Mesothelial cell of epicardium (in vitro differentiated cells): Measurements from ENCODE around the gene ENDOV. TPM values are rescaled to one million over a fixed set of nuclear protein-coding genes. Genes with fewer than 3 reads are reported as not detected.

ENCODE experiments used
- DNase-seq, 2 experiments: peaks; one replicate each; pipeline ENCODE4 v3.0.0; 2021; ENCODE audit warnings: low spot score in 2 of 2; ENCODE audit not compliant: unreplicated experiment in 2 of 2
- H3K27ac Mint-ChIP-seq: 2 replicates; pipeline ENCODE4 v1.8.0; 2021; ENCODE audit warnings: mixed read lengths
- H3K27me3 Mint-ChIP-seq: 2 replicates; pipeline ENCODE4 v1.8.0; 2021; ENCODE audit warnings: low read depth, mixed read lengths
- H3K36me3 Mint-ChIP-seq: 2 replicates; pipeline ENCODE4 v1.8.0; 2021; ENCODE audit warnings: mixed read lengths
- H3K4me1 Mint-ChIP-seq: 2 replicates; pipeline ENCODE4 v1.8.0; 2021; ENCODE audit warnings: mixed read lengths
- H3K4me3 Mint-ChIP-seq: 2 replicates; pipeline ENCODE4 v1.8.0; 2021; ENCODE audit warnings: mild to moderate bottlenecking, moderate library complexity, mixed read lengths
- H3K9me3 Mint-ChIP-seq: 2 replicates; pipeline ENCODE4 v1.8.0; 2021; ENCODE audit warnings: mixed read lengths
- total RNA-seq: library from RNA; stranded (reverse); gene quantifications from 3 replicates; pipeline ENCODE4 v1.2.1, GENCODE V29; 2021
- TF ChIP-seq, protein P1 (sequence below): fragments of 200-600 bp; sonication (generic); IDR thresholded peaks from one replicate; pipeline ENCODE4 v1.5.0; 2021; ENCODE audit warnings: antibody characterized with exemption; ENCODE audit not compliant: unreplicated experiment

ENDOV gene
- total RNA-seq, 1 donor from 2014 or later = 43.0 TPM

DNA sequence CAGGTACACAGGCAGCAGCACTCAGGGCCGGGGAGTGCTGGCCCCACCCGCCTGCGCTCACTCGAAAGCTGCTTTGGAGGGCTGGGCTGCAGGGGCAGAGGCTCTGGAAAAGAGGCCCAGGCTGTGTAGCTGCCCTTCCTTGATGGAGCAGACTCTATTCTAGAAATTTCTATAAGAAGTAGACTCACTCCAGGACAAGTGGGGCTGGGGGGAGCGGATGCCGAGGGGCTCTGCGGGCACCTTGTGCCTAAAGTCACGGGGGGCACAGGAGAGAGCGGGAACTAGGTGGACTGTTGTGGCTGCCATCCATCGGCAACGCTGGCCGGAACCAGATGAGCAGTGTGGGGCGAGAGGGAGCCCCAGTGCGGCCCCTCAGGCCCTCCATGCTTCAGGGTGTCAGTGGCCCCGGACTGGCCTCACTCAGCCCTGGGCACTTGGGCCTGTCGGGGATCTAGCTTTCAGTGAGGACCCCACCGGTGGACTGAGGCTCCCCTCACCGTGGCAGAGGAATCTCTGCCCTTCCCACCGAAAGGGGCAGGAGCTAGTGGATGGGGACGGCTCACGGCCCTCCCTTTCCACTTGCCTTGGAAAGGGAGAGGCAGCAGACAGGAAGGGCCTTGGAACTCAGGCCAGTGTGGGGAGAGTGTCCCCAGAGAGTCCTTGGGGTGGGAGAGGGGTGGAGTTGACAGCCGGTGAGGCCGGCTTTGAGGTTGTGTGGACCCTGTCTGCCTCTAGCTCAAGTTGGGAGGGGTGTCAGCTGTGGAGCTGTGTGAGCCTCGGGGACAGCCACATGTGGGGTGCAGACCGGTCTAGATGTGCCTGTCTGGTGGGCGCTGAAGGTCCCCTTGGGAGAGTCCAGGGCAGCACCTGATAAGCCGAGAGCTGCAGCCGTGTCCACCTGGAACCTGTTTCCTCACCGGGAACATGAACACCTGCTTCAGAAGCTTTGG is 16.6 kb downstream of the ENDOV start:
- H3K4me1 Mint-ChIP-seq = no peaks in the 10 kb centered on the region
- no peak overlapping the region for H3K27ac Mint-ChIP-seq
- no peak for DNase-seq
- peaks cover 7% of the 10 kb centered on the region for H3K27me3 Mint-ChIP-seq
- no peaks in the 10 kb centered on the region for H3K36me3 Mint-ChIP-seq
- no peaks in the 10 kb centered on the region for H3K9me3 Mint-ChIP-seq
- H3K4me3 Mint-ChIP-seq = no peak overlapping the region
- TF ChIP-seq, protein P1, sequence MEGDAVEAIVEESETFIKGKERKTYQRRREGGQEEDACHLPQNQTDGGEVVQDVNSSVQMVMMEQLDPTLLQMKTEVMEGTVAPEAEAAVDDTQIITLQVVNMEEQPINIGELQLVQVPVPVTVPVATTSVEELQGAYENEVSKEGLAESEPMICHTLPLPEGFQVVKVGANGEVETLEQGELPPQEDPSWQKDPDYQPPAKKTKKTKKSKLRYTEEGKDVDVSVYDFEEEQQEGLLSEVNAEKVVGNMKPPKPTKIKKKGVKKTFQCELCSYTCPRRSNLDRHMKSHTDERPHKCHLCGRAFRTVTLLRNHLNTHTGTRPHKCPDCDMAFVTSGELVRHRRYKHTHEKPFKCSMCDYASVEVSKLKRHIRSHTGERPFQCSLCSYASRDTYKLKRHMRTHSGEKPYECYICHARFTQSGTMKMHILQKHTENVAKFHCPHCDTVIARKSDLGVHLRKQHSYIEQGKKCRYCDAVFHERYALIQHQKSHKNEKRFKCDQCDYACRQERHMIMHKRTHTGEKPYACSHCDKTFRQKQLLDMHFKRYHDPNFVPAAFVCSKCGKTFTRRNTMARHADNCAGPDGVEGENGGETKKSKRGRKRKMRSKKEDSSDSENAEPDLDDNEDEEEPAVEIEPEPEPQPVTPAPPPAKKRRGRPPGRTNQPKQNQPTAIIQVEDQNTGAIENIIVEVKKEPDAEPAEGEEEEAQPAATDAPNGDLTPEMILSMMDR = no peak

DNA sequence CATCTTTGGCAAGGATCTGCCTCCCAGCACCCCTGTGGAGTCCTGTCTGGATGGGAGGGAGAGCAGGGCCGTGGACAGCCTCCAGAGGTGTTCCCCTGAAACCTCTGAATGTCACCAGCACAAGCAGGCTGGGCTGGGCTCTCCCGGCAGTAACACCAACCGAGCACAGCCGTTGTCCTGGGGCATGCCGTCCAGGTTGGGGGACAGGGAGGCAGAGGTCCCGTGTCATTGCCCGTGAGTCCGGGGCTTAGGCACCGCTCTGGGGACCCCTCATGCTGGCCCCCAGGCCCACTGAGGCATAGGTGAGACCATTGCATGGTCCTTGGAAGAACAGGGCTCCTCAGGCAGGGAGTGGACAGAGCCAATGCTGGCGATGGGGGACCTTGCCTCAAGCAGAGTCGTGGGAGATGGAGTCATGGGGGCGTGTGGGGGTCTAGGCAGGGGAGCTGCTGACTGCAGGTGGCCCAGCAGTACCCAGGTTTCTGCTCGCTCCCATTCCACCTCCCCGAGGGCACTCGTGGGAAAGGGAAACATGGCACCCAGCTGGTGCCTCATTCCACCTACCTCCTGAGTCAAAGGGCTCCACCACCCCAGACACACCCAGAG is 17.5 kb downstream of the ENDOV start:
- no peaks in the 10 kb centered on the region for H3K36me3 Mint-ChIP-seq
- no peaks in the 10 kb centered on the region for H3K9me3 Mint-ChIP-seq
- H3K27ac Mint-ChIP-seq = no peak overlapping the region
- no peak overlapping the region for H3K4me3 Mint-ChIP-seq
- no peak for DNase-seq
- H3K27me3 Mint-ChIP-seq = peaks cover 14% of the 10 kb centered on the region
- H3K4me1 Mint-ChIP-seq = no peaks in the 10 kb centered on the region
- TF ChIP-seq, protein P1 = no peak

DNA sequence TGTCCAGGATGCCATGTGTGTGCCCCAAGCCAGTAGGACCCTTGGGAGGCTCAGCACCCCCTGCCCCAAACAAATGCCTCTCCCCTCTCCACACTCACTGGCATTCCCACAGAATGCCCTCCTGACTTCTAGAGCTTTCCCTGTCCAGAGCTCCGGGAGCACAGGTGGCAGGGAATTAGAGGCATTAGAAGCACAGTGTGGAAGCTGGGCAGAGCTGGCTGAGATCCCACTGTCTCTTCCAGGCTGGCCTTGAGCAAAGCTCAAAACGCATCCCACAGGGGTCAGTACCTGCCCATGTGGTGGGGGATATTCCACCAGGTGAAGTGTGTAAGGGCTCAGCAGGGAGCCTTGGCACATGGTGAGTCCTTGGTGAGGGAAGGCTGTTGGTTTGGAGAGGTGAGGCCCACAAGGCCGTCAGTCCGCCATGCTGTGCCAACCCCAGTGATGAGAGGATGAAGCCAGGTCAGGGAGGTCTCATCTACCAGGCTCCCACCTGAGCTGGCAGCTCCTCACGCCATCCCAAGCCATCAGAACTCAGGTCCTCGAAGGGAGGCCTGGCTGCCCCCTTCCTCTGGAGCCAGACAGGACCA is 18.1 kb downstream of the ENDOV start:
- no peak for DNase-seq
- H3K4me3 Mint-ChIP-seq = no peak overlapping the region
- no peaks in the 10 kb centered on the region for H3K36me3 Mint-ChIP-seq
- peaks cover 14% of the 10 kb centered on the region for H3K27me3 Mint-ChIP-seq
- TF ChIP-seq, protein P1 = no peak
- no peaks in the 10 kb centered on the region for H3K9me3 Mint-ChIP-seq
- H3K27ac Mint-ChIP-seq = no peak overlapping the region
- H3K4me1 Mint-ChIP-seq = no peaks in the 10 kb centered on the region

DNA sequence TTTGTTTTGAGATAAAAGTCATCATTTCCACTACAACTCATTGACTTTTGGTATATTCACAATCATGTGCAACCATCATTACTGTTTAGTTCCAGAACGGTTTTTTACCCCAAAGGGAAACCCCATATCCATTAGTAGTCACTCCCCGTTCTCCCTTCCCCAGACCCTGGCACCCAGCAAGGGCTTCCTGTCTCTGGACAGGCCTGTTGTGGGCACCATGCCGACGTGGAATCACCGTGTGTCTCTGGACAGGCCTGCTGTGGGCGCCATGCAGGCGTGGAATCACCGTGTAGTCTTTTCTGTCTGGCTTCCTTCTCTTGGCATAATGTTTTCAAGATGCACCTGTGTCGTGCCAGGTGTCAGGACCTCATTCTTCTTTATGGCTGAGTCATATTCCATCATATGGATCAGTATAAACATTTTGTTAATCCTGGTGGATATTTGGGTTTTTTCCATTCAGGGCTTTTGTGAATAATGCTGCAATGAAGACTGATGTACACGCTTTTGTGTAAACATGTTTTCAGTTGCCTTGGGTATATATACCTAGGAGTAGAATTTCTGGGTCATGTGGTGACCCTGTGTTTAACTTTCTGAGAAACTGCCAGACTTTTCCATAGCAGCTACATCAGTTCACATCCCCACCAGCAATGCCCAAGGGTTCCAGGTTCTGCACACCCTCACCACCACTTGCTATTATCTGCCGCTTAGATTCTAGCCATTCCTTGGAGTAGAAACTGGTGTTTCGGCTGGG is 19.1 kb downstream of the ENDOV start:
- Mint-ChIP-seq H3K36me3 (no peaks in the 10 kb centered on the region), H3K9me3 (no peaks in the 10 kb centered on the region), H3K4me1 (no peaks in the 10 kb centered on the region), H3K27me3 (peaks cover 14% of the 10 kb centered on the region), H3K27ac (no peak overlapping the region), H3K4me3 (no peak overlapping the region)
- no peak for DNase-seq
- TF ChIP-seq, protein P1 = no peak

DNA sequence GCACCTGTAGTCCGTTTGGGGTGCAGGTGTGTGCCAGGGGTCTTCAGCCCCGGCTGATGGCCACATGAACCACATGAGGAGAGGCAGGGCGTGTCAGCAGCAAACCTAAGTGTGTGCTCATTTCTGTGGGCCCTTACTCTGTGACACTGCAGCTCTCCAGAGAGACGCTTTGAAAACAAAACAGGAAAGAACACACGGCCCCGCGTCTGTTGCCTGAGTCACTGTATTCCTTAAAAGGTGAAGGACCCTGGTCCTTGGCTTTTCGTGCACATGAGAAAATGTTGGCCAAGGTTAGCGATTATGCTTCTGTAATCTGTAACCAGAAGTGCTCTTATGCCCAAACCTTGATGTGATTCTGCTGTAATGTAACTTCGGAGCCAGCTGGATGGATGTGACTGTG is 22.6 kb downstream of the ENDOV start:
- no peaks in the 10 kb centered on the region for H3K9me3 Mint-ChIP-seq
- no peak overlapping the region for H3K4me3 Mint-ChIP-seq
- peaks cover 23% of the 10 kb centered on the region for H3K27me3 Mint-ChIP-seq
- no peak overlapping the region for H3K27ac Mint-ChIP-seq
- no peaks in the 10 kb centered on the region for H3K36me3 Mint-ChIP-seq
- H3K4me1 Mint-ChIP-seq = no peaks in the 10 kb centered on the region
- DNase-seq = no peak
- TF ChIP-seq, protein P1 = no peak
